HG03521 (cell line): Measurements from ENCODE around the gene HLCS.

ENCODE experiments used
- ATAC-seq: cut with Tn5 transposase; IDR thresholded peaks from one replicate; pipeline ENCODE4 v1.9.1; 2021; ENCODE audit warnings: mild to moderate bottlenecking, moderate library complexity; ENCODE audit not compliant: unreplicated experiment

HLCS gene

DNA sequence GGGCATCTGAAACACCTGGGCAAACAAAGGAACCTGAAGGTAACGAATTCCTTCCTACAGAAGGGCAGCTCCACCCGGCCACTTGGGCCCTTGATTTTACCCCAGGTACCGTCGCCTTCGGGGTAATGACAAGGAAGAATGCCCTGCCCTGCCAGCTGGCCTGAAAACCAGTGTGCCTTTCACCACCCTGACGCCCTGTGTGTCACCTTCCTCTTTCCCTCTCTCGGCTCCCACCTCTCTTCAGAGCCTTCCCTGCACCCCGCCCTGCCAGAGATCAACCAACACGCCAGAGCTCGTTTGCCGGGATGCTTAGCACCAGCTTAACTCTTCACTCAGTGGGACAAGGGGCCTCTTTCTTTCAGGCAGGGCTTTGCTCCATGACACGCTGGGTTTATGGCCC lies 181.5 kb downstream of the HLCS start:
- ATAC-seq = no peak

DNA sequence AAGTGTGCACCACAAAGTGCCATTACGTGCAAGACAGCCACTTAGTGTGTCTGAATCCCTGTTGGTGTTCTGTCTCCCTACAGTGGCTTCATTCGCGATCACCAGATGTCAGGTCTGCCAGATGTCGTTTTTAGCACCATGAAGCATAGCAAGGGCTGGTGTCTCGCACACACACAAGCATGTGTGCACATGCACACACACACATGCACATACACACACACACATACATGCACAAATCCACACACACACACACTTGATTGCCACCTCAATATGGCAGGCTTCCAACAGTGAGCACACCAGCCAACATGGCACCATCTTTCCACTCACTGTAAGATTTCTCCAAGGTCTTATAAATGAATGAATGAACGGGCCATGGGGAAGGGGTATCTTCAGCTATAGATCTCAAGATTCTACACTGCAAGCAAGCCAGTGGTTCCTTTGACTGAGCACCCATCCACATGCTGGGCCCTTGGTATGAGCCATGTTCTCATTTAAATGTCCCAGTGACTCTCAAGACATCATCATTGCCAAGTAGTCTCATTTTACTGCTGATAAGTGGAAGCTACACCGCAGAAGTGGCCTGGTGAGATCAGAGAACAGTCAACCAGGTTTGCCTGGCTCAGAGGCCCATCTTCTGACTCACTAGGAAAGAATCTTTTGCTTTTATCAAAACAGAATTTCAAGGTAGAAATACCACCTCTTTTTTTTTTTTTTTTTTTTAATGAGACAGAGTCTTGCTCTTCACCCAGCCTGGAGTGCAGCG lies 182.7 kb downstream of the HLCS start:
- no peak for ATAC-seq

DNA sequence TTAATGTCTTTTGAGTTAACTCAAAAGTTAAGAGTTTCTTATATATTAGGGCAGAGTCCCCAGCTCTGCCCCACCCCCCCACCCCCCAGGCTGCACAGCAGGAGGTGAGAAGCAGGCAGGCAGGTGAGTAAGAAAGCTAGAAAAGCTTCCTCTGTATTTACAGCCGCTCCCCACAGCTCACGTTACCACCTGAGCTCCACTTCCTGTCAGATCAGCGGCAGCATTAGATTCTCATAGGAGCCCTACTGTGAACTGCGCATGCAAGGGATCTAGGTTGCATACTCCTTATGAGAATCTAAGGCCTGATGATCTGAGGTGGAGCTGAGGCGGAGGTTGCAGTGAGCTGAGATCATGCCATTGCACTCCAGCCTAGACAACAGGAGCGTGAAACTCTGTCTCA lies 185.6 kb downstream of the HLCS start:
- ATAC-seq = no peak

DNA sequence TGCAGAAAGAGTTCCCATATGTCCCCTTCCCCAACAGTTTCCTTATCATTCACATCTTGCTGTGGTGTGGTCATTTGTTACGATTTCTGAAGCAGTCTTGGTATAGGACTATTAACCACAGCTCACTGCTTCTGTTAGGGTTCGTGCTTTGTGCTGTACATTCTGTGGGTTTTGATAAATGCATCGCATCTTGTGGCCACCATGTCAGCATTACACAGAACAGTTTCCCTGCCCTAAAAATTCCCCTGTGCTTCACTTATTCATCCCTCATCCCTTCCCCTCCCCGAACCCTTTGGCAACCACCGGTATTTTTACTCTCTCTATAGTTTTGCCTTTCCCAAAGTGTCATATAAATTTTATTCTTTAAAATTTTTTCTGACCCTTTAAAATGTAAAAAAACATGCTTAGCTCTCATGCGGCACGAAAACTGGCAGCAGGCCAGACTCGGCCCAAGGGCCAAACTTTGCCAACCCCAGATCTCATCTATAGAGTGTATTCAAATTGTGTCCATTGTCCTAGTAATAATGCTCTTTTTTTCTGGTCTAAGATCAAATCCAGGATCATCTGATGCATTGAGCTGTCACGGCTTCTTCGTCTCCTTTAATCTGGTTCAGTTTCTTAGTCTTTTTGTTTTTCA lies 189.4 kb downstream of the HLCS start:
- no peak for ATAC-seq

DNA sequence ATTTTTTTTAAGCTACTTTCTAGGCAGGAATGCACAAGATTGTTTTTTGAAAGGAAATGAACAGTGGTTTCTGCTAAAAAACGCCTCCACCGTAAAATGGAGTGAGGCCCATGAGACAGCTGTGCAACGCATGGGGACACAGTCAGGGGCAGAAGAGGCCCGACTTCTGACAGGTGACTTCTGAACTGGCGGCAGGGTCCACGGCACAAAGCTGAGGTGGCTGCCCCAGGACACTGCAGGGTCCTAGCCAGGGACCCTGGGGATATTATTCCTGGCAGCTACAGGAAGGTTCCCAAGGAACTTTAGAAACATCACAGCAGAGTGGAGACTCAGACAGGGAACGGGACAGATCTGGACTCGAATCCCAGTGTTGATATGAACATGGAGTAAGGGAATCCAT lies 192.5 kb downstream of the HLCS start:
- ATAC-seq = no peak

DNA sequence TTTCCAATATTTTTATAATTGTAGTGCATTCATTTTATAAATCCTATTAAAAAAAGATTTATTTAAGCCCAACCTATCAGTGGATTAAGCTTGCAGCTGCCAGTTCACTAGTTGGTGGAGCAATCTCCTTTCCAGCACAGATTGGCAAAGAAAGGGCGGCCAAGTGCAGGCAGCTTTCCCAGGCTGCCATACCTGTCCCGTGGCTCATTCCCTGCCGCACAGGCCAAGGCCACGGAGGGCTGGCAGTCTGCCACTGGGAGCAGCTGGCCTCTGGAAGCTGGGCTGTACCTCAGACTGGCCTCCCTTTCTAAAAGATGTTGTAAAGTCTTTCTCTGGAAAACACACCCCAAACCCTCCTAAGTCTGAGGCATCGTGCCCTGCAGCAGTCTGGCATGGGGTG lies 193.4 kb downstream of the HLCS start:
- ATAC-seq = no peak

DNA sequence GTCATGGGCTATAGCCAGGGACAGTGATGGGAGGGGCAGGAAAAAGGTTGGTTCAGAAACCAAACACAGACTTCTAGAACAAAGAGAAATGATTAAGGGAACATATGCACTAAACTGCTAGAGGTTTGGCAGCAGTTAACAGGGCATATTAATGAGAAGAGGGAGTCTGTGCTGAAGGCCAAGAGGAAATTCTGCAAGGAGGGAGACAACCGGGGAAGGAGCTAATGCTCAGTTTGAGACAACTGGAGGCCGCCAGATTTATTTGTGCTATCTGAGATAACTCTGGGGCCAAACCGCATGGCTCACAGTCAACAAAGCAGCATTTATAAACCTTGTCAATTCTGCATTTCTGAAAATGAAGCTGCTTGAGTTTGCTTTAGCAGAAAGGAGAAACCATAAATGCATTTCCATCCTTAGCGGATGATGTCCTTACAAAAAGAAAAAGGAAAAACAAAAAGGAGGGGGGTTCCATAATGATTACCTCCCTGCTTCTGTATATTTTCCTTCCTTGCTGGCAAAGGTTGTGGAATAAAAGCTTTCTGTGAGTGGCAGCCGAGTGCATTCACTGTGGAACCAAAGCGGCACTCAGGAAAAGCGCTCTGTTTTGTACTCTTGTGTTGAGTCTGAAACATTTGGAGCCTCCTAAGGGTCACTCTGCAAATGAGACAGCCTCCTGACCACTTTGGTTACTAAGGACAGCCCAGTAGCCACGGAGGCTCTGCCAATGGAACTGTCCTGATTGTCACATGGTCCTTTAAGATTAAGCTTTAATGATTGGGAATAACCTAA lies 197.2 kb downstream of the HLCS start:
- ATAC-seq = no peak

DNA sequence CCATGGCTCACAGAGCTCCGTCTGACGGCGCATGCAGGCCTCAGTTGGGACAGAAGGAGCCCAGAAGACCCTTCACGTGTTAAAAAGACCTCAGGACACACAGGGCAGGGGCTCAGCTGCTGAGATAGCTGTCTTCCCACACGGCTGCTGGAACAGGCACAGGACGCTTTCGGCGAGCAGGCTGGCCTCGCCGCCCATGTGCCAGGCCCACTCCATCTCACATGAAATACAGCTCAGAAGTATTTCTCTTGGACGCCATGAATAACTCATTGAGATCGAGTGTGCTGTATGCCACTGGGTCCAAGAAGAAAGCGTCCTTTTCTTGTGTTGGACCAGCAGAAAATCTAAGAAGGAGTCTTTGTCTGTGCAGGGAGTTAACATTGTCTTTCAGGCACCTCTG lies 198.0 kb downstream of the HLCS start:
- ATAC-seq = no peak

DNA sequence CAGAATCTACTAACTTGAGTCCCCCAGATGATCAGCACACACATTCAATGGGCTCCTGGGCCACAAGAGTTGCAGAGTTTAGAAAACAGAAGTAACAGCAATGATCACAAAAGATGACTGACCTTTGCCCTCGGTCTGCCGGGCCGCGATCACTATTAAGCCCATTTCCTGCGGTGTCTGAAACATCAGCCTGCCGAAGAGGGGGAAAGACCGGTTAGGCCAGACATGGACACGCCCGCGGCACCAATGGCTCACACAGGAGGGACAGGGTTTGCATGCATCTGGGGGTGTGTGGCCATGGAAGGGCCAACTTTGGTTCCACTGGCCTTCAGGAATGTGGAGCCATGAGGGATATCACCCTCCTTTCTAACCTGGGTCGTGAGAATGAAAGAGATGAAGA lies 199.4 kb downstream of the HLCS start:
- no peak for ATAC-seq

DNA sequence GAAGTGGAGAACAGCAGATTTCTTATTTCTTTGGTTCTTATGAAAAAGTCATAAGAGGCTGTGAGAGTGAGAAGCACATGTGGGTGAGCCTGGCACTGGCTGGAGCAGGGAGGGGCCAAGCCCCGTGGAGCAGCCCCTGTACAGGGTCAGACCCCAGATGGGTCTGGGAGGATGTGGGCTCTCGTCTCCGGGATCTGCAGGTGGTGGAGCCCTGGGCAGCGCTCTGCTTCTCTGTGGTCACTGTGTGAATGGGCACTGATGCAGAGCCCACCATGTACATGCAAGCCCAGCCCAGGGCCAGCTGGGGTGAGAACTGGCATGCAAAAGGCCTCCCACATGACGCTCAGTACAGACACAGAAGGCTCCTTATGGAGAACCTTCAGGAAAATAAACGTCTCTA lies 200.0 kb downstream of the HLCS start:
- no peak for ATAC-seq

DNA sequence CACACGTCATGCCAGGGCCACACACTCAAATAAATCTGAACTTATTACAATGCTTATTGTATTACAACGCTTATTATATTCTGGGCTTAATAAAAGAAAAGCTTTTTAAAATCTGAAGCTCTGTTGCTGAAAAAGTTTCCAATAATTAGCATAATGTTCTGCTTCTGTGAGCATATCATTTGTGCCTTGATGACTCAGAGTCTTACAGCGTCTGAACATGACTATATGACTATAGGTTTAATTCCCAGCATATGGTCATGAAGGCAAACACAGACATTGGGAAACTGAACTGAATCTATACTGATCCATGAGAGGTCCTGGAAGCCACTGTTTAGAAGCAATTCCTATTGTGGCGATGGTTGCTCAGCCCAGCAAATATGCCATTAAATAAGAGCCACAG lies 201.2 kb downstream of the HLCS start:
- ATAC-seq = no peak

DNA sequence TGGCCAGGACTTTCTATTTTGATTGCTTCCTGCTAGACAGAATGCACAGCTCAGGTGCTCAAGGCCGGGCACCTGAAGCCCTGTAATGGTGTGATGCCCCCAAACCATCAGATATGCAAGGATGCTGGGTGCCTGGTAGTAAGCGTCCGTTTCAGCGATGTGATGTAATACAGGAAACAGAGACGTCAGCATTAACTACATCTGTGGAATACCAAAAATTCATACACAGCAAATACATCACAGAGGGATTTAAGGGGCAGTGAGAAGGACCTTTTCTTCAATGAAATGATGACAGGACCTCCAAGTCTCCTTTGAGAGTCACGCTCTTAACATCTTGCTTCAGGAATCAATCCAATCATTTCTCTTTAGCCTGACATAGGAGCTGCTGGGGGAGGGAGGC lies 203.2 kb downstream of the HLCS start:
- ATAC-seq = no peak

DNA sequence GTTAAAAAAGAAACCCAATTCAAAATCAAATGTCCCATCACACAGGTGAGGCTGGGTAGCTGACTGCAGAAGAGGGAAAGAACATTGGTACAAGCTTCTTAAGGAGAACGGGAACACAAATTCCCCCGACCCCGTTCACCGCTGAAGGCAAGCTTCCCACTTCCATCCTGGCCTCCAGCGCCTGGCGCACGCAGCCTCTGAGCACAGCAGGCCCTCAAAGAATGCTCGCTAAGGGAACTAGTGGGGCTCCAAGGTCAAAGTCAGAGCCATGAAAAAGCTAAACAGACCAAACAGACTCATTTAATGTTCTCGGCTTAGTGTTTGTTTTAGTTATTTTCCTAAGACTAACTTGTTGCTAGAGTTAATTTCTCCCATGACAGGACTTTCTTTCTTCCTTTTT lies 203.8 kb downstream of the HLCS start:
- ATAC-seq = no peak

DNA sequence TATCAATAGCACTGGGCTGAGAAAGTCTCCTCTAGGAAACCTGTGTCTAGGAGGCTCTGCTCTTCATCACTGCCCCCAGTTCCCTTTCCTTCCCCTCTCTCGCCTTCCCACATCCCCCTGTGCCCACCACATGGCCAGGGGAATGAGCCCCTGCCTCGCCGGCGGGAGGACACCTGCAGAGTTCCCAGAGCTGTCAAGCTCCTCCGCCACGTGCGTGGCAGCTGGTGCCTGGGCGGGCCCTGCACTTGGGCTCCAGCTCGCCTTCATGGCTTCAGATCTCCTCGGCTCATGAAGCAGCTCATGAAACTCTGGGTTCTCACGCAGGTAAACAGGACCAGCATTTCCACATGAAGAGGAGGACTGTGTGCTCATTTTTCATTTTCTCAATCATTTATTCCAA lies 204.8 kb downstream of the HLCS start:
- ATAC-seq = no peak

DNA sequence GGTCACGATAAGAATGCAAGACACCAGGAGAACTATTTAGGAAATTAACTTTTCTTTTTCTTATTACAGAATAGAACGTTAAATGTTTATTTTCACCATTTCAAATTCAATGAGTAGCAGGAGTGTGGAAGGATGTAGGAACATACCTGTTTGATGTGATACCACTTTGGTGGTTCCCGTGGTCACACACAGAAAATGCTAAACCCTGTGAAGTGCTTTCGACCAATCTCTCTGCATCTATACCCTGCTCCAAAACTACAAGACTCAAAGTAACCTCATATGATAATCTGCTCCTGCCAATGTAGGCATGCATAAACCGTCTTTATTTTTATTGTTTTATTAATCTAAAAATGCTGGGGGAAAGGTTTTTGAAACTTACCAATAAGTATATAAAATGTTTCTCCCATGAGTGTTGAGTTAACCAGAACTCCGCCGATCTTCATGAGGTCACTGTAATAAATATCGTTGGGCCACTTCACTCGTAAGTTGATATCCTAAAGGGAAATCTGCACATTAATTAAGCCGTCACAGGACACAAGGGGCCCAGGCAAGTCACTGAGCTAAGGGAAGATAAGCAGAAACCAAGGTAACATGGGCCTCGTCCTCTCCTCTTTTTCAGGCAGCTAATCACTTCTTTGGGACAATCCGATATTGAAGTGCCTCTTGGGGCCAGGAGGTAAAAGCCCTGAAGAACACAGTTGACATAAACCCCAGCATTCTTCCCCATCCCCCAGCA lies 207.0 kb downstream of the HLCS start:
- no peak for ATAC-seq

DNA sequence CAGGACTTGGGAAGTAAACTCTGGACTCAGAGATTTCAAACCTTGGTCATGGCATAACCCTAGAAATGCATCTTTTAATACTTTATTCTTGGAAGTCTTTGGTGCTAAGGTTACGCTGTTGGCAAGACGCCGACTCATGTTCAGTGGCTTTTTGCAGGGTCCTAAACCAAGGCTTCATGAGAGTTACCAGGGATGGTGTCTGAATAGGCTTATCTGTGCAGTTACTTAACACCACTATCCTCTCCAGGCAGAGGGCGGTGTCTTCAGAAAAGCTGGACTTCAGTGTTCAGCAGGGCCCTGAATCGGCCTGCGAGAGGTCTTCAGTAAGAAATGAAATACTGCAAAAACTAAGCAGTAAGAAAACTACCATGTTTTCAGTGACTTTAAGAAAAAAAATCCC lies 209.3 kb downstream of the HLCS start:
- no peak for ATAC-seq

DNA sequence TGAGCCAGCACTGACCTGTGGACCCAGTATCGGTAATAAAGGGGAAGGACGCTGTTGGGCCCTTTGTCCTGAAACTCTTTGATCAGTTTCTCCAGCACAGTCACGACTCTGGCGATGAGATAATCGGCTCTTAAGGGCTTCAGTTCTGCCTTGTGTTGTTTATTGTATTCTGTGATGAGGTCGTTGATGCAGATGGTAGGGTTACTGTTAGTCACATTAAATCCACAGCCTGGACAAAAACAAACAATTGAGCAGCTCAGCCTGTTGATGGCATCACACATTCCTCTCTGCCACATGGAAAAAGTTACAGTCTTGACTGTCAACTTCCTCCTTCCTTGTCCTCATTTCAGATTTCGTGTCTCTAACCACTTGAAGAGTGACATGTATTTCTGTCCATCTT lies 209.9 kb downstream of the HLCS start:
- no peak for ATAC-seq

DNA sequence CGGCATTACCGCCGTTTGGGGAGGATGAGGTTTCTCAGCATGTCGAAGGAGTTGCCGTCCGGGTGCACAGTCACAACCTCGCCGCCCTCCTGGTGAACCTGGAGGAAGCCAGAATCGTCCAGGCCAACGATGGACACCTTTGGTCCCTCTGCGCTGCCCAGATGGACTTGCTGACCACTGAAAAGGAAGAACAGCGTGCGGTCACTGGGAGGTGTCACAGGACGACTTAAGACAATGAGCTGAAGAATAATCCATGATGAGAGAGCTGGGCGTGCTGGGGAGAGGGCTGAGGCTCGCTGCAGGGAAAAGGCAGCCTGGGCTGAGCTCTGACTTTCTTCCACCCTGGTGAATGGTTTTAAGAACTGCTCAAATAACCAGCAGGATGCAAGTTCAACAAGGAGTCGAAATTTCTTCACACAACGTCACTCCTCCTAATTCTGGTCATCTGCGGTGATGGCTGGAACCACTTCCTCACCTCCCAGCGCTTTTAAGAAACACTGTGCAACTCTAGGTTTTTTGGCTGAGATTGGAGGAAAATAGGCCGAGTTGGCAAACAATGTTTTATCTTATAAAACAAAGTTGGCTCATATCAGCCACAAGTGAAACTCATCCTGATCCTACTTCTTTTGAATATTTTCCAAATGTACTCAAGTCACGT lies 212.1 kb downstream of the HLCS start:
- no peak for ATAC-seq

DNA sequence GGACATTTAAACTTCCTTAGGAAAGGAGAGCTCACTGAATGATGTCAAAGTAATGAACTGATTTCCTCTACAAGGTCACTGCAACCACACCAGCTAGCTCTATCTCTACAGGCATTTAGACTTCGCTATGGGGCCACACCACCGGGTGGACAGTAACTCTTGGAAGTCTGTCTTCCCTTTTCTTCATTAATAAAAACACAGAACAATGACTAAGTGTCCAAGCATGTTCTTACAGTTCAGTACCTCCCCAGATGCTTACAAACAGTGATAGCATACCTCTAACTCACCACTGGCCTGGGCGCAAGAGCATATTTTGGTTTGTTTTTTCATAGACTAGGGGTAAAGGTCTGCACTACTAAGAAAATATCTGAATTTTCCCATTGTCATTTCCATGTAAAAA lies 212.9 kb downstream of the HLCS start:
- no peak for ATAC-seq

DNA sequence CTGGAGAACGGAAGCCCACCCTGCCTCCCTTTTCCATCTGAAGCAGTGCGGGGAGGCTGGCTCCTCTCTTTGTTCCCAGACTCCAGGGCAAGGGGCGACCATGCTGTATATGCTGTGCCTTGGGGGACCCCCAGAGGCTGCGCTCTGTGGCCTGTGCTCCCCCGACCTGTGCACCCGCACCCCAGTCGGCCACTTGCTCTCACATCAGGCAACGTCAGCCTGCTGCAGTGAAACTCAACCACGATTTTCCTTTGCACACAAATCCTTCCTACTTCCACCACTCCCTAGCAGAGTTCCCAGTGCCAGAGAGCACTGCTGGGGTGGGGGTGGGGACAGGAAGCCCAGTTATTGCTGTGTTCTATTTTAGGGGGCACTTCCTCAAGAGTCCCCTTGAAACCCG lies 215.1 kb downstream of the HLCS start:
- no peak for ATAC-seq

DNA sequence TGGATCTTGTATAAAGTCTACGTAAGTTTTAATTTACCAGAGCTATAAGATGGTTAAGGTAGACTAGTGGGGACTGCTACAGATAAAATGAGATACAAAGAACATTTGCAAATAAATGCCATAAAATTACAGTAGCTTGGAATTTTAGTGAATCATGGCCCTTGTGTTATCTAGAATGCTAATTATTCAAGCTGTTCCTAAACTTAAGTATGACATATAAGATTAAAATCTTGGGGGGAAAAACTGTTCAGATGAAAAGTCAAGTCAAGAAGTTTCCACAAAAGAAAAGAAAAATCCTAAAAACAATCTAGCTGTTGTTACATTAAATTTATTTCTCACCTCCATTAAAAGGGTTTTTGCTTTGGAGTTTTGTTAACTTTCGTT lies 215.9 kb downstream of the HLCS start:
- no peak for ATAC-seq
